Measurements from ENCODE around the gene BFSP1. TPM values are rescaled to one million over a fixed set of nuclear protein-coding genes. Genes with fewer than 3 reads are reported as not detected.

The BFSP1 gene
- total RNA-seq, 1 donor from 2014 or later, result 3.3 TPM

- intact Hi-C loops (cut with micrococcal nuclease), result no loop called here
Measured at GRCh38 chr20:17501701-17502100, 29.5 kb downstream of the BFSP1 start.

GRCh38 chr20:17500826-17501225, 30.4 kb downstream of the BFSP1 start:
- intact Hi-C loops (cut with micrococcal nuclease), result no loop called here

- intact Hi-C loops (cut with micrococcal nuclease), result no loop called here
Measured at GRCh38 chr20:17500271-17500670, 30.9 kb downstream of the BFSP1 start.

- intact Hi-C loops (cut with micrococcal nuclease), result no loop called here
Measured at GRCh38 chr20:17499041-17499440, 32.1 kb downstream of the BFSP1 start.

GRCh38 chr20:17498641-17499040, 32.5 kb downstream of the BFSP1 start:
- intact Hi-C loops (cut with micrococcal nuclease), result no loop called here

- intact Hi-C loops (cut with micrococcal nuclease), result no loop called here
Measured at GRCh38 chr20:17497821-17498580, 33.2 kb downstream of the BFSP1 start.

GRCh38 chr20:17495826-17496225, 35.4 kb downstream of the BFSP1 start:
- intact Hi-C loops (cut with micrococcal nuclease), result no loop called here

- intact Hi-C loops (cut with micrococcal nuclease), result no loop called here
Measured at GRCh38 chr20:17494201-17494600, 37.0 kb downstream of the BFSP1 start.

- intact Hi-C loops (cut with micrococcal nuclease), result no loop called here
Measured at GRCh38 chr20:17493173-17493572, 38.0 kb downstream of the BFSP1 start.

GRCh38 chr20:17491488-17491887, 39.7 kb downstream of the BFSP1 start:
- intact Hi-C loops (cut with micrococcal nuclease), result no loop called here

GRCh38 chr20:17491041-17491440, 40.1 kb downstream of the BFSP1 start:
- intact Hi-C loops (cut with micrococcal nuclease), result no loop called here

- intact Hi-C loops (cut with micrococcal nuclease), result no loop called here
Measured at GRCh38 chr20:17490501-17490900, 40.7 kb downstream of the BFSP1 start.

- intact Hi-C loops (cut with micrococcal nuclease), result no loop called here
Measured at GRCh38 chr20:17488916-17489600, 42.1 kb downstream of the BFSP1 start.

- intact Hi-C loops (cut with micrococcal nuclease), result no loop called here
Measured at GRCh38 chr20:17485017-17485416, 46.2 kb downstream of the BFSP1 start.

GRCh38 chr20:17482536-17482935, 48.6 kb downstream of the BFSP1 start:
- intact Hi-C loops (cut with micrococcal nuclease), result no loop called here

GRCh38 chr20:17481661-17482060, 49.5 kb downstream of the BFSP1 start:
- intact Hi-C loops (cut with micrococcal nuclease), result no loop called here

- intact Hi-C loops (cut with micrococcal nuclease), result no loop called here
Measured at GRCh38 chr20:17480696-17481095, 50.5 kb downstream of the BFSP1 start.

- intact Hi-C loops (cut with micrococcal nuclease), result no loop called here
Measured at GRCh38 chr20:17479063-17479657, 52.0 kb downstream of the BFSP1 start.

GRCh38 chr20:17473659-17474058, 57.5 kb downstream of the BFSP1 start:
- intact Hi-C loops (cut with micrococcal nuclease), result no loop called here

- intact Hi-C loops (cut with micrococcal nuclease), result no loop called here
Measured at GRCh38 chr20:17471606-17472187, 59.5 kb downstream of the BFSP1 start.

- intact Hi-C loops (cut with micrococcal nuclease), result no loop called here
Measured at GRCh38 chr20:17470973-17471372, 60.2 kb downstream of the BFSP1 start.

- intact Hi-C loops (cut with micrococcal nuclease), result no loop called here
Measured at GRCh38 chr20:17470521-17470920, 60.7 kb downstream of the BFSP1 start.
